Nephron (organoid): ENCODE measurements around the gene DDX5.
"Not testable (repeated sequence)": the region's sequence is repeated elsewhere in the genome, so short reads cannot be mapped to it uniquely, and the experiment has no call there.

Experiments used
- H3K27ac Mint-ChIP-seq, 3 experiments: 2 replicates each; pipeline ENCODE4 v1.8.0; 2020; ENCODE audit warnings: mixed read lengths in 3 of 3, mild to moderate bottlenecking in 2 of 3, moderate library complexity in 1 of 3
- H3K27me3 Mint-ChIP-seq: 2 replicates; pipeline ENCODE4 v1.8.0; 2021; ENCODE audit warnings: low read depth, mild to moderate bottlenecking, moderate library complexity, mixed read lengths
- H3K36me3 Mint-ChIP-seq: 2 replicates; pipeline ENCODE4 v1.8.0; 2020; ENCODE audit warnings: low read depth, mixed read lengths
- H3K4me1 Mint-ChIP-seq: 2 replicates; pipeline ENCODE4 v1.8.0; 2020; ENCODE audit warnings: mixed read lengths
- H3K4me3 Mint-ChIP-seq, 3 experiments: 2 replicates each; pipeline ENCODE4 v1.8.0; 2020; ENCODE audit warnings: mild to moderate bottlenecking in 3 of 3, mixed read lengths in 3 of 3, moderate library complexity in 2 of 3
- H3K9me3 Mint-ChIP-seq: 2 replicates; pipeline ENCODE4 v1.8.0; 2020; ENCODE audit warnings: mixed read lengths
- TF ChIP-seq, protein P1 (sequence below), 3 experiments: fragments of 200-600 bp; sonication (generic); IDR thresholded peaks; one replicate each; pipeline ENCODE4 v1.5.0; 2021; ENCODE audit warnings: antibody characterized with exemption in 3 of 3; ENCODE audit not compliant: unreplicated experiment in 3 of 3

DDX5 gene

DNA sequence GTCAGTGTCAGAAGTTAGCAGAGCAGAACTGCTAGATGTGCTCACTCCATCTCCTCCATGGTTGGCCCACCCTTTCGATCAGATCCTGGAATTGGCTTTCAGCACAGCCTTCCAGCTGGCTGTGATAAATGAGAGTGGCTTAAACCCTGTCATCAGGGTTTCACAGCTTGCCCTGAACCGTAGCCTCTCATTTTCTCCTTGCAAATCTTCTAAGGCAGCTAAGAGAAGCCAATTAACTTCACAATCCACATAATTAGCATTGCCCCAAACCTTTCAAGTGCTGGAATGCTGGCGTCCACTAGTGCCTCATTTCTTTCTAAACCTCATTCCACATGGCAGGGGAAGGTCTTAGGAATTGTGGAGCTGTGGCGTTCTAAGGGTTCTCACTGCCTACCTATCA lies 35.5 kb downstream of the DDX5 start:
- Mint-ChIP-seq H3K9me3 (no peaks in the 10 kb centered on the region), H3K27me3 (peaks cover 7% of the 10 kb centered on the region), H3K27ac (no peak overlapping the region), H3K4me3 (no peak overlapping the region), H3K4me1 (no peaks in the 10 kb centered on the region), H3K36me3 (no peaks in the 10 kb centered on the region)
- TF ChIP-seq, protein P1, sequence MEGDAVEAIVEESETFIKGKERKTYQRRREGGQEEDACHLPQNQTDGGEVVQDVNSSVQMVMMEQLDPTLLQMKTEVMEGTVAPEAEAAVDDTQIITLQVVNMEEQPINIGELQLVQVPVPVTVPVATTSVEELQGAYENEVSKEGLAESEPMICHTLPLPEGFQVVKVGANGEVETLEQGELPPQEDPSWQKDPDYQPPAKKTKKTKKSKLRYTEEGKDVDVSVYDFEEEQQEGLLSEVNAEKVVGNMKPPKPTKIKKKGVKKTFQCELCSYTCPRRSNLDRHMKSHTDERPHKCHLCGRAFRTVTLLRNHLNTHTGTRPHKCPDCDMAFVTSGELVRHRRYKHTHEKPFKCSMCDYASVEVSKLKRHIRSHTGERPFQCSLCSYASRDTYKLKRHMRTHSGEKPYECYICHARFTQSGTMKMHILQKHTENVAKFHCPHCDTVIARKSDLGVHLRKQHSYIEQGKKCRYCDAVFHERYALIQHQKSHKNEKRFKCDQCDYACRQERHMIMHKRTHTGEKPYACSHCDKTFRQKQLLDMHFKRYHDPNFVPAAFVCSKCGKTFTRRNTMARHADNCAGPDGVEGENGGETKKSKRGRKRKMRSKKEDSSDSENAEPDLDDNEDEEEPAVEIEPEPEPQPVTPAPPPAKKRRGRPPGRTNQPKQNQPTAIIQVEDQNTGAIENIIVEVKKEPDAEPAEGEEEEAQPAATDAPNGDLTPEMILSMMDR (IDR thresholded peaks at IDR 0.05; ENCODE audit: unreplicated experiment in 3 of 3): no peak

DNA sequence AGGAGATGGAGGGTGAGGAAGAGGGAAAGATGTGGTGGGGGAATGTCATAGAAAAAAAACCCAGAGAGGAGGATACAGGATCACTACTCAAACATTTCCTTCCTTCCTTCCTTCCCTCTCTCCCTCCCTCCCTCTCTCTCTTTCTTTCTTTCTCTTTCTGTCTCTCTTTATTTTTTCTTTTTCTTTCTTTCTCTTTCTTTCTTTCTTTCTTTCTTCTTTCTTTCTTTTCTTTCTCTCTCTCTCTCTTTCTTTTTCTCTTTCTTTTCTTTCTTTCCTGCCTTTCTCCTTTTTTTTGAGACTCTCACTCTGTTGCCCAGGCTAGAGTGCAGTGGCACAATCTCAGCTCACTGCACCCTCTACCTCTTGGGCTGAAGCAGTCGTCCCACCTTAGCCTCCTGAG lies 39.3 kb downstream of the DDX5 start:
- H3K9me3 Mint-ChIP-seq, H3K4me3 Mint-ChIP-seq, H3K27ac Mint-ChIP-seq, H3K36me3 Mint-ChIP-seq, H3K4me1 Mint-ChIP-seq, H3K27me3 Mint-ChIP-seq: not testable (repeated sequence)

DNA sequence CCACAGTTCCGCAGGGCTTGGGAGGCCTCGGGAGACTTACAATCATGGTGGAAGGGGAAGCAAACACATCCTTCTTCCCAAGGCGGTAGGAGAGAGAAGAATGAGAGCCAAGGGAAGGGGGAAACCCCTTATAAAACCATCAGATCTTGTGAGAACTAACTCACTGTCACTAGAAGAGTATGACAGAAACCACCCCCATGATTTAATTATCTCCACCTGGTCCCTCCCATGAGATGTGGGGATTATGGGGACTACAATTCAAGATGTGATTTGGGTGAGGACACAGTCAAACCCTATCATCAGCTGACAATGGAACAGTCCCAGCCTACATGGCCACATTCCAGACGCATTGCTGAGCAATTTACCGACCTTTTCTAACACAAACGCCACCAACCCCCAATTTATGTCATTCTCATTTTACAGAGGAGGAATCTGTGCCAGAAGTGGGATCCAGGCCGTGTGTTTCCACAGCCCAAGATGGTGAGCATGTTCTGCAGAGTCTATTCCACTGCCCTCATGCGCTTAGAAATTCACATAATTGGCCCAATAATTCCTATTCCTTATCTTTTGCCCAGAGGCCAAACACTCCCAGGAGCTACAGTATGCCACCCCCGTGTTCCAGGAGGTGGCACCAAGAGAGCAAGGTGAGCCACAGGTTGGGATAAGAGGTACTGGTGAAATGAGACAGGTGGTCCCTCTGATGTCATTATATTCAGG lies 39.9 kb downstream of the DDX5 start:
- H3K27ac Mint-ChIP-seq: peak overlapping the region in 1 of 3 experiments; percentile 27
- H3K4me1 Mint-ChIP-seq: peaks cover 5% of the 10 kb centered on the region
- H3K27me3 Mint-ChIP-seq: peaks cover 7% of the 10 kb centered on the region
- H3K36me3 Mint-ChIP-seq: no peaks in the 10 kb centered on the region
- no peak overlapping the region for H3K4me3 Mint-ChIP-seq
- no peaks in the 10 kb centered on the region for H3K9me3 Mint-ChIP-seq
- TF ChIP-seq, protein P1 (IDR thresholded peaks at IDR 0.05; ENCODE audit: unreplicated experiment in 3 of 3): no peak

DNA sequence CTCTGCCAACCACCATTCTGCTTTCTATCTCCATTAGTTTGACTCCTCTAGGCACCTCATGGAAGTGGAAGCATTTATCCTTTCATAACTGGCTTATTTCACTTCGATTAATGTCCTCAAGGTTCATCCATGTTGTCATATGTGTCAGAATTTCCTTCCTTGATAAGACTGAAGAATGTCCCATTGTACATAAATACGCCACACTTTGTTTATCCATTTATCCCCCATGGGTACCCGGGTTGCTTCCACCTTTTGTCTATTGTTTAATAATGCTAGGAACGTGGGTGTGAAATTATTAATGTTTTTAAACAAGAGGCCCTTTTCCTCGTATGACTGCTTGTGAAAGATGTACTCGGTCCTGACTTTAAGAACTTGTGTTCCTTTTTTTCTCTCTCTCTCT lies 44.3 kb downstream of the DDX5 start:
- H3K9me3 Mint-ChIP-seq: no peaks in the 10 kb centered on the region

DNA sequence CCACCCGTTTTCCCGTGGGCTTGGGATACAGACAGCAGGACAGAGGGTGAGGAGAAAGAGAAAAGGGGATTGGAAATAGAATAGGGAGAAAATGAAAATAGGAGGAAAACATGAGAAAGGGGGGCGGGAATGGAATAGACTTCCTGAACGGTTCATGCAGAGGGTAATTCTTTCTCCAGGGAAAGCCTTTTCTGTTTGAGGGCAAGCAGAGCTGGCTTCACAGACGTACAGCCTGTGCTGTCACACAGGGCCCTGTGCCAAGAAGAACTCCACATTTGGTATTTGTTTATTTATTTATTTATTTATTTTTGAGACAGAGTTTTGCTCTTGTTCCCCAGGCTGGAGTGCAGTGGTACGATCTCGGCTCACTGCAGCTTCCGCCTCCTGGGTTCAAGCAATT lies 45.1 kb downstream of the DDX5 start:
- Mint-ChIP-seq H3K36me3 (no peaks in the 10 kb centered on the region), H3K27me3 (no peaks in the 10 kb centered on the region), H3K4me3 (no peak overlapping the region), H3K4me1 (peaks cover 5% of the 10 kb centered on the region), H3K27ac (peak overlapping the region in 1 of 3 experiments; percentile 1), H3K9me3 (no peaks in the 10 kb centered on the region)
- TF ChIP-seq, protein P1 (IDR thresholded peaks at IDR 0.05; ENCODE audit: unreplicated experiment in 3 of 3): no peak

More for the DNA sequence above, 44.3 kb downstream of the DDX5 start:
- Mint-ChIP-seq H3K4me1 (peaks cover 5% of the 10 kb centered on the region), H3K4me3 (no peak overlapping the region), H3K27ac (no peak overlapping the region), H3K27me3 (no peaks in the 10 kb centered on the region), H3K36me3 (no peaks in the 10 kb centered on the region)
- TF ChIP-seq, protein P1 (IDR thresholded peaks at IDR 0.05; ENCODE audit: unreplicated experiment in 3 of 3): no peak

DNA sequence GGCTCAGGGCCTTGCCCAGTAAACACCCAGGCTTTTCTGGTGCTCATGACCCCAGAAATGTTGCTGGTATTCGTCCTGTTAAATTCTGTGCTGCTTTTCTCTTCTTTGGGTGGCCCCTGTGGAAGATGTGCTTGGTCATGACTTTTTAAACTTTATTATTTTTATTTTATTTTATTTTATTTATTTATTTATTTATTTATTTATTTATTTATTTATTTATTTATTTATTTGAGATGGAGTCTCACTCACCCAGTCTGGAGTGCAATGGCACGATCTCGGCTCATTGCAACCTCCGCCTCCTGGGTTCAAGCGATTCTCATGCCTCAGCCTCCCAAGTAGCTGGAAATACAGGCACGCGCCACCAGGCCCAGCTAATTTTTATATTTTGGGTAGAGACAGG lies 46.3 kb downstream of the DDX5 start:
- H3K36me3 Mint-ChIP-seq, H3K4me1 Mint-ChIP-seq, H3K9me3 Mint-ChIP-seq, H3K27me3 Mint-ChIP-seq, H3K27ac Mint-ChIP-seq, H3K4me3 Mint-ChIP-seq: not testable (repeated sequence)

DNA sequence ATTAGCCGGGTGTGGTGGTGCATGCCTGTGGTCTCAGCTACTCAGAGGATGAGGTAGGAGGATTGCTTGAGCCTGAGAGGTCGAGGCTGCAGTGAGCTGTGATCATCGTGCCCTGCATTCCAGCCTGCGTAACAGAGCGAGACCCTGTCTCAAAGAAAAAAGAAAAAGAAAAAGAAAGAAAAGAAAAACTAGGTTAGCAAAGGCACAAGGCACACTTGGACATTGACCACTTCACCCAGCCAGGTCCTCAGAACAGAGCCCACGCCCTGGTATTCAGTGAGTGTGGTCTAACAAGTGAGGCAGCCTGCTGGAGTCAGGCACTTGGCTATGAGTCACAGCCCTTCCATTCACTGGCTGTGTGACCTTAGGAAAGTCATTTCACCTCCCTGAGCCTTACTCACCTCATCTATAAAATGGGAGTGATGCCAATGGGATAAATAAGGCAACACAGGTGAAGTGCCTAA lies 46.8 kb downstream of the DDX5 start:
- Mint-ChIP-seq H3K9me3 (no peaks in the 10 kb centered on the region), H3K4me1 (peaks cover 5% of the 10 kb centered on the region), H3K4me3 (no peak overlapping the region), H3K27ac (no peak overlapping the region), H3K36me3 (no peaks in the 10 kb centered on the region), H3K27me3 (no peaks in the 10 kb centered on the region)
- TF ChIP-seq, protein P1 (IDR thresholded peaks at IDR 0.05; ENCODE audit: unreplicated experiment in 3 of 3): no peak
